Duodenal mucosa (tissue), 2 donors: ENCODE data around the gene ZC3HAV1.
"Not testable (repeated sequence)": the region's sequence is repeated elsewhere in the genome, so short reads cannot be mapped to it uniquely, and the experiment has no call there.

ENCODE experiments used
- H3K27ac ChIP-seq: one replicate; pipeline ENCODE4 v1.7.0; 2013; ENCODE audit warnings: low read depth, low read length
- H3K27me3 ChIP-seq, 2 donors: one replicate each; pipeline ENCODE4 v1.7.0; 2013; ENCODE audit warnings: low read length in 2 of 2, control low read depth in 1 of 2; ENCODE audit not compliant: insufficient read depth in 2 of 2, control insufficient read depth in 1 of 2
- H3K36me3 ChIP-seq, 2 donors: one replicate each; pipeline ENCODE4 v1.7.0; 2013; ENCODE audit warnings: low read length in 2 of 2, control low read depth in 1 of 2; ENCODE audit not compliant: insufficient read depth in 2 of 2, control insufficient read depth in 1 of 2
- H3K4me1 ChIP-seq, 2 donors: one replicate each; pipeline ENCODE4 v1.7.0; 2013; ENCODE audit warnings: low read length in 2 of 2, control low read depth in 1 of 2; ENCODE audit not compliant: insufficient read depth in 2 of 2, control insufficient read depth in 1 of 2
- H3K4me3 ChIP-seq, 2 donors: one replicate each; pipeline ENCODE4 v1.7.0; 2013; ENCODE audit warnings: low read length in 2 of 2, low read depth in 1 of 2
- H3K9ac ChIP-seq, 2 donors: one replicate each; pipeline ENCODE4 v1.7.0; 2013; ENCODE audit warnings: low read length in 2 of 2, low read depth in 1 of 2
- H3K9me3 ChIP-seq, 2 donors: one replicate each; pipeline ENCODE4 v1.7.0; 2013; ENCODE audit warnings: low read length in 2 of 2, control low read depth in 1 of 2; ENCODE audit not compliant: control insufficient read depth in 1 of 2

ZC3HAV1 gene

GRCh38 chr7:139103057-139103815 is 6.3 kb downstream of the ZC3HAV1 start:
- Histone ChIP-seq H3K9ac (no peak overlapping the region), H3K27ac (no peak overlapping the region), H3K4me1 (peaks cover 14 to 18% of the 10 kb centered on the region in 2 donors), H3K36me3 (no peaks in the 10 kb centered on the region), H3K9me3 (no peaks in the 10 kb centered on the region), H3K27me3 (no peaks in the 10 kb centered on the region), H3K4me3 (peak overlapping the region in 1 of 2 donors; percentile 28)

GRCh38 chr7:139101637-139102158 is 7.8 kb downstream of the ZC3HAV1 start:
- H3K27ac ChIP-seq, H3K9ac ChIP-seq, H3K36me3 ChIP-seq, H3K27me3 ChIP-seq, H3K9me3 ChIP-seq, H3K4me3 ChIP-seq: not testable (repeated sequence)
- H3K4me1 ChIP-seq: peaks cover 7 to 14% of the 10 kb centered on the region in 2 donors

- H3K36me3 ChIP-seq: peaks cover 0 to 4% of the 10 kb centered on the region in 2 donors
- peaks cover 10 to 19% of the 10 kb centered on the region in 2 donors for H3K4me1 ChIP-seq
- no peaks in the 10 kb centered on the region for H3K9me3 ChIP-seq
- no peak overlapping the region for H3K27ac ChIP-seq
- no peak overlapping the region for H3K4me3 ChIP-seq
- H3K27me3 ChIP-seq: no peaks in the 10 kb centered on the region
- no peak overlapping the region for H3K9ac ChIP-seq
Measured at GRCh38 chr7:139099172-139099947, 10.2 kb downstream of the ZC3HAV1 start.

- Histone ChIP-seq H3K4me1 (peaks cover 15 to 17% of the 10 kb centered on the region in 2 donors), H3K4me3 (peak overlapping the region in 1 of 2 donors; percentile 26), H3K27ac (no peak overlapping the region), H3K27me3 (no peaks in the 10 kb centered on the region), H3K36me3 (peaks cover 0 to 4% of the 10 kb centered on the region in 2 donors), H3K9me3 (no peaks in the 10 kb centered on the region), H3K9ac (peak overlapping the region in 1 of 2 donors; percentile 18)
Measured at GRCh38 chr7:139095194-139095659, 14.3 kb downstream of the ZC3HAV1 start.

DNA sequence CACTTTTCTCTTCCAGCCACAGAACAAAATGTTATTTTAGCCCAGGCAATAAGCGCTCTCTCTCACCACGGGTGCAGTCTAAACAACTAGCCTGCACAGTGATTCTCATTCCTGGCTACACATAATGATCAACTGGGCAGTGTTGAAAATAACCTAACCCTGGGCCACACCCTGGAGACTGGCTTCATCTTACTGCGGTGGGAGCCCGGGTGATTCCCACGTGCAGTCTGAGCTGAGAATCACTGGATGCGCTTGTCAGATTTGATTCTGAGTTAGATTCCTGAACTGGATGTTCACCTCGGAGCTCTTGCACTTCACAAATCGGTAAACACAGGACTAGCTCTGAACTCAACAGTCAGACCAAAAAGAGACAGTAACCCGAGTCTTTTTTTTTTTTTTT is 14.9 kb downstream of the ZC3HAV1 start:
- Histone ChIP-seq H3K9ac (no peak overlapping the region), H3K4me1 (peaks cover 15 to 17% of the 10 kb centered on the region in 2 donors), H3K27ac (no peak overlapping the region), H3K27me3 (no peaks in the 10 kb centered on the region), H3K4me3 (peak overlapping the region; percentile 26 to 28), H3K36me3 (peaks cover 1 to 4% of the 10 kb centered on the region in 2 donors), H3K9me3 (no peaks in the 10 kb centered on the region)

DNA sequence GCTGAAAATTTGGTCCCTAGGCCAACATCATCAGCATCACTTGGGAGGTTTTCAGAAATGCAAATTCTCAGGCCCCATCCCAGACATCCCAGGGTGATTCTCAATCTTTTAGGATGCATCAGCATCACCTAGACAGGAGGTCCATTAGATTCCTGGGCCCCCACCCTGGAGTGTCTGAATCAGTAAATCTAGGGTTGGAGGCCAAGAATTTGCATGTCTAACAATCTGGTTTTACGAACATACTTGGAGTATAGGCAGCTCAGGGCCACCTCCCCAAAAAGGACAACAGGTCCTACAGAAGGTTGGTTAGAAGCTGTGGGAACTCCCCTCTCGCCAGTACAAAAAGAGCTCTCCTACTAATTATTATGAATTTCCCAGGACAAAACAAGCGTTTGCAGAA is 15.5 kb downstream of the ZC3HAV1 start:
- peaks cover 9 to 12% of the 10 kb centered on the region in 2 donors for H3K4me1 ChIP-seq
- H3K9me3 ChIP-seq: no peaks in the 10 kb centered on the region
- H3K4me3 ChIP-seq: peak overlapping the region in 1 of 2 donors; percentile 26
- peaks cover 7 to 9% of the 10 kb centered on the region in 2 donors for H3K36me3 ChIP-seq
- H3K27me3 ChIP-seq: no peaks in the 10 kb centered on the region
- H3K27ac ChIP-seq: no peak overlapping the region
- H3K9ac ChIP-seq: no peak overlapping the region

- not testable (repeated sequence) for H3K27ac ChIP-seq, H3K9ac ChIP-seq, H3K4me3 ChIP-seq, H3K27me3 ChIP-seq, H3K9me3 ChIP-seq
- peaks cover 9 to 10% of the 10 kb centered on the region in 2 donors for H3K36me3 ChIP-seq
- H3K4me1 ChIP-seq: peaks cover 8 to 11% of the 10 kb centered on the region in 2 donors
Measured at GRCh38 chr7:139093512-139093911, 16.0 kb downstream of the ZC3HAV1 start.

DNA sequence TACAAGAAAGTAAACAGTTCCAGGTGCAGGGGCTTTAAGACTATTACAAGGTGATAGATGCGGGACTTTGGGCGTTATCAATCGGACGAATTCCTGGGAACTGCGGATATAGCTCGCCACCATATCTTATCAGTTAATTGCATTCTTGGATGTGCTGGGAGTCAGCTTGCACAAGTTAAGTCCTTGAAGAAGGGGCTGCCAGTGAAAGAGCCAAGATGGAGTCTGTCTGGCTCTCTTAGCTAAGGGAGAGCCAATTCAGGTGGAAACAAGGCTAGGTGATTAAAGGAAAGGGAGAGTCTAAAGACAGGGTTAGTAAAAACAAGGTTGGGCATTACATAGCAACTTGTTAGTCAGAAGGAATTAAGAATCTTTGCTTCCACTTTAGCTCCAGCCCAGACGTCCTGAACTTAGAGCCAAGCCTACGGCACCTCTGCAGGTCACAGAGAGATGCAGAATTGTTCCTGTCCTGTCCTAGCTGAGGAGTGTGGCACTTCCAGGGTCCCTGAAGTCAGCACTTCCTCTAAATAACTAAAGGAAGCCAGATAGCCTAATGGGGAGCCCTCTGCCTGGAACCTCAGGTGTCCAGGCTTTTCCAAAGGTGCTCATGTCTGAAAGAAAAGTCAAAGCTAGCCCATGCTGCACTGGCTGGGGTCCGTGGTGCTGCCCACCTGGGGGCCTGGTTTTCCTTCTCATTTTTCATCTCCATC is 17.3 kb downstream of the ZC3HAV1 start:
- H3K9me3 ChIP-seq: no peaks in the 10 kb centered on the region
- no peak overlapping the region for H3K9ac ChIP-seq
- no peak overlapping the region for H3K27ac ChIP-seq
- no peaks in the 10 kb centered on the region for H3K27me3 ChIP-seq
- no peak overlapping the region for H3K4me3 ChIP-seq
- peaks cover 8 to 11% of the 10 kb centered on the region in 2 donors for H3K4me1 ChIP-seq
- H3K36me3 ChIP-seq: peaks cover 13 to 22% of the 10 kb centered on the region in 2 donors

DNA sequence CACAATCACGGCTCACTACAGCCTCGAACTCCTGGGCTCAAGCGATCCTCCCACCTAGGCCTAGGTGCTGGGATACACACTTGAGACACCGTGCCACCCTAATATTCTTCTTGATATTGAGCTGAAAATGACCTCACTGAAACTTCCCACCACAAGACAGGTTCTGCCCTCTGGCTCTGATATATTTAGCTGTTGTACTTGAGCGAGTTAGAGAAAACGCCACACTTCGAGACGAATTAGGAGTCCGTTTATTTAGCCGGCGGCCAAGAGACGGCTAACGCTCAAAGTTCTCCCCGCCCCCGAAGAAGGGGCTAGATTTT is 17.9 kb downstream of the ZC3HAV1 start:
- H3K4me1 ChIP-seq: peaks cover 8 to 11% of the 10 kb centered on the region in 2 donors
- peaks cover 19 to 28% of the 10 kb centered on the region in 2 donors for H3K36me3 ChIP-seq
- no peak overlapping the region for H3K27ac ChIP-seq

More for the DNA sequence above, 17.9 kb downstream of the ZC3HAV1 start:
- Histone ChIP-seq H3K4me3 (no peak overlapping the region), H3K9ac (no peak overlapping the region), H3K9me3 (no peaks in the 10 kb centered on the region), H3K27me3 (no peaks in the 10 kb centered on the region)
